LNCaP clone FGC (cell line): Measurements from ENCODE around the gene CFAP99.

Experiments used
- DNase-seq: peaks from one replicate; pipeline ENCODE4 v3.0.0-alpha.2; 2011; ENCODE audit warnings: low read depth
- H3K4me3 ChIP-seq: 2 replicates; pipeline ENCODE4 v1.5.1; 2011; ENCODE audit warnings: mild to moderate bottlenecking, low read depth, low read length, control low read depth
- CTCF ChIP-seq: IDR thresholded peaks from 2 replicates; pipeline ENCODE4 v1.5.1; 2012; ENCODE audit warnings: mild to moderate bottlenecking; ENCODE audit not compliant: control insufficient read depth, insufficient read depth; ENCODE audit errors: extremely low read depth

CFAP99 gene

GRCh38 chr4:2443061-2443730 lies 24.4 kb downstream of the CFAP99 start:
- no peak overlapping the region for H3K4me3 ChIP-seq
- no peak for DNase-seq
- no peak for TF ChIP-seq CTCF

- H3K4me3 ChIP-seq = no peak overlapping the region
- DNase-seq = no peak
- TF ChIP-seq CTCF = no peak
Observed at GRCh38 chr4:2443956-2444740, 25.4 kb downstream of the CFAP99 start.

- no peak for DNase-seq
- TF ChIP-seq CTCF = no peak
- H3K4me3 ChIP-seq = no peak overlapping the region
Observed at GRCh38 chr4:2445130-2445529, 26.4 kb downstream of the CFAP99 start.

- H3K4me3 ChIP-seq = no peak overlapping the region
- TF ChIP-seq CTCF = no peak
- DNase-seq = no peak
Observed at GRCh38 chr4:2445571-2445970, 26.8 kb downstream of the CFAP99 start.

- TF ChIP-seq CTCF = no peak
- no peak for DNase-seq
- no peak overlapping the region for H3K4me3 ChIP-seq
Observed at GRCh38 chr4:2446656-2447564, 28.2 kb downstream of the CFAP99 start.

- no peak overlapping the region for H3K4me3 ChIP-seq
- DNase-seq = no peak
- no peak for TF ChIP-seq CTCF
Observed at GRCh38 chr4:2448589-2448988, 29.8 kb downstream of the CFAP99 start.
